Measurements from ENCODE around the gene AFF3. TPM values are rescaled to one million over a fixed set of nuclear protein-coding genes. Genes with fewer than 3 reads are reported as not detected.

Gene AFF3, protein sequence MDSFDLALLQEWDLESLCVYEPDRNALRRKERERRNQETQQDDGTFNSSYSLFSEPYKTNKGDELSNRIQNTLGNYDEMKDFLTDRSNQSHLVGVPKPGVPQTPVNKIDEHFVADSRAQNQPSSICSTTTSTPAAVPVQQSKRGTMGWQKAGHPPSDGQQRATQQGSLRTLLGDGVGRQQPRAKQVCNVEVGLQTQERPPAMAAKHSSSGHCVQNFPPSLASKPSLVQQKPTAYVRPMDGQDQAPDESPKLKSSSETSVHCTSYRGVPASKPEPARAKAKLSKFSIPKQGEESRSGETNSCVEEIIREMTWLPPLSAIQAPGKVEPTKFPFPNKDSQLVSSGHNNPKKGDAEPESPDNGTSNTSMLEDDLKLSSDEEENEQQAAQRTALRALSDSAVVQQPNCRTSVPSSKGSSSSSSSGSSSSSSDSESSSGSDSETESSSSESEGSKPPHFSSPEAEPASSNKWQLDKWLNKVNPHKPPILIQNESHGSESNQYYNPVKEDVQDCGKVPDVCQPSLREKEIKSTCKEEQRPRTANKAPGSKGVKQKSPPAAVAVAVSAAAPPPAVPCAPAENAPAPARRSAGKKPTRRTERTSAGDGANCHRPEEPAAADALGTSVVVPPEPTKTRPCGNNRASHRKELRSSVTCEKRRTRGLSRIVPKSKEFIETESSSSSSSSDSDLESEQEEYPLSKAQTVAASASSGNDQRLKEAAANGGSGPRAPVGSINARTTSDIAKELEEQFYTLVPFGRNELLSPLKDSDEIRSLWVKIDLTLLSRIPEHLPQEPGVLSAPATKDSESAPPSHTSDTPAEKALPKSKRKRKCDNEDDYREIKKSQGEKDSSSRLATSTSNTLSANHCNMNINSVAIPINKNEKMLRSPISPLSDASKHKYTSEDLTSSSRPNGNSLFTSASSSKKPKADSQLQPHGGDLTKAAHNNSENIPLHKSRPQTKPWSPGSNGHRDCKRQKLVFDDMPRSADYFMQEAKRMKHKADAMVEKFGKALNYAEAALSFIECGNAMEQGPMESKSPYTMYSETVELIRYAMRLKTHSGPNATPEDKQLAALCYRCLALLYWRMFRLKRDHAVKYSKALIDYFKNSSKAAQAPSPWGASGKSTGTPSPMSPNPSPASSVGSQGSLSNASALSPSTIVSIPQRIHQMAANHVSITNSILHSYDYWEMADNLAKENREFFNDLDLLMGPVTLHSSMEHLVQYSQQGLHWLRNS (N-terminal part only)
- total RNA-seq = 10 to 100 TPM in 2 of 4 donors, 1 to 10 TPM in 2; 9.0 to 20.2 (median 14.5) TPM

DNA sequence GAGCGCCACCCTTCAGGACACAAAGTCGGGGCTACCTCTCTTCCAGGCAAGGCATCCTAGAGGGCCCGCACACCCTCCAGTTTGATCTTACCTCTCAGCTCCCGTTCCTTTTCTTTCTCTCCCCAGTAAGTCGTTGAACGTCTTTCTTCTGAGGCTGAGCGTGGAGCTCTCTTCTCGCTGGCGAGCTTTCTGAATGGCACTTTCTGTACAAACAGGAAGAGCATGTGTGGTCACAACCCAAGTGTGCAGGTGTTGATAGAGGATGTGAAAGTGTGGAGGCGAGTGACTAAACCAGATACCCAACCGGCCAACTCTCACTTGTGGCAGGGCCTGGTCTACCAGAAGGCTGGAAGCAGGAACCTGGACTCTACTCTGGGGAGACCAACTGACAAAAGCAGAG is at the start of gene AFF3:
Gene AFF3 (minus strand): TSS at position 198 of the 400 bp plus-strand sequence. CDS start 38,136 bp downstream, outside the sequence.
- TF ChIP-seq POLR2A (IDR thresholded peaks at IDR 0.05) (no peak), POLR2AphosphoS5 (IDR thresholded peaks at IDR 0.05) (peak in 2 of 3 donors; percentile 21 to 53)
- H3K27ac ChIP-seq = no peak within 1 kb of the TSS
- H3K4me3 ChIP-seq = peak within 1 kb of the TSS in 1 of 4 donors; percentile 19
- in situ Hi-C loops (cut with MboI; ENCODE audit: low pct_ligation_motif_present in 1 of 4, low pct_unique_long_range_greater_than_20kb in 1 of 4, low sequenced_read_pairs in 3 of 4) = no loop called here
- WGBS, 2 donors (ENCODE audit: low coverage in 1 of 2) = 60 to 73% methylated on average over 7 to 11 of the region's 11 CpGs
- H3K27me3 ChIP-seq = no peaks in the 10 kb centered on the region
- intact Hi-C loops (cut with DNase I; ENCODE audit: low total_unique reads) = no loop called here
- no peaks in the 10 kb centered on the region for H3K9me3 ChIP-seq
- no peaks in the 10 kb centered on the region for H3K4me1 ChIP-seq
- DNase-seq = peak; percentile 35
- no peaks in the 10 kb centered on the region for H3K36me3 ChIP-seq

DNA sequence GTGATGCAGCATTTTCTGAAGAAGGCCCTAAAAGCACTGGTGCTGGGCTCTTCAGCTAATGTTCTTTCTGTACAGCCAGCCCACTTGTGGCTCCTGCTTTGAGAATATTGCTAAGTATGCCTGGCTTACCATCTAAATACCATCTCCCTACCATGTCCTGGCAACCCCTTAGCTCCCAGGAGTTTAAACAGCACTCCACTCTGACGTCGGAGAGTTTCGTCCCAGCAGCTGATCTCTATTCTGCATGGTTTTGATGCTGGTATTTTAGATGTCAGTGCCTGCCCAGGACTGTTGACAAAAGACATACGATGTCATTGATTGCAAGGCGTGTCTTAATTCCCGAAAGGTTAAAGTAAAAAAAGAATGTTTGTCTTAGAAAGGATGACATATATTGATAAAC is 47.0 kb upstream of the AFF3 start:
- in situ Hi-C loops (cut with MboI; ENCODE audit: low pct_ligation_motif_present in 1 of 4, low pct_unique_long_range_greater_than_20kb in 1 of 4, low sequenced_read_pairs in 3 of 4) (no loop called here), intact Hi-C loops (cut with DNase I; ENCODE audit: low total_unique reads) (no loop called here)
- Histone ChIP-seq H3K4me1 (no peaks in the 10 kb centered on the region), H3K27ac (no peak overlapping the region), H3K27me3 (no peaks in the 10 kb centered on the region), H3K9me3 (no peaks in the 10 kb centered on the region), H3K36me3 (no peaks in the 10 kb centered on the region), H3K4me3 (no peak overlapping the region)
- TF ChIP-seq, protein P1, sequence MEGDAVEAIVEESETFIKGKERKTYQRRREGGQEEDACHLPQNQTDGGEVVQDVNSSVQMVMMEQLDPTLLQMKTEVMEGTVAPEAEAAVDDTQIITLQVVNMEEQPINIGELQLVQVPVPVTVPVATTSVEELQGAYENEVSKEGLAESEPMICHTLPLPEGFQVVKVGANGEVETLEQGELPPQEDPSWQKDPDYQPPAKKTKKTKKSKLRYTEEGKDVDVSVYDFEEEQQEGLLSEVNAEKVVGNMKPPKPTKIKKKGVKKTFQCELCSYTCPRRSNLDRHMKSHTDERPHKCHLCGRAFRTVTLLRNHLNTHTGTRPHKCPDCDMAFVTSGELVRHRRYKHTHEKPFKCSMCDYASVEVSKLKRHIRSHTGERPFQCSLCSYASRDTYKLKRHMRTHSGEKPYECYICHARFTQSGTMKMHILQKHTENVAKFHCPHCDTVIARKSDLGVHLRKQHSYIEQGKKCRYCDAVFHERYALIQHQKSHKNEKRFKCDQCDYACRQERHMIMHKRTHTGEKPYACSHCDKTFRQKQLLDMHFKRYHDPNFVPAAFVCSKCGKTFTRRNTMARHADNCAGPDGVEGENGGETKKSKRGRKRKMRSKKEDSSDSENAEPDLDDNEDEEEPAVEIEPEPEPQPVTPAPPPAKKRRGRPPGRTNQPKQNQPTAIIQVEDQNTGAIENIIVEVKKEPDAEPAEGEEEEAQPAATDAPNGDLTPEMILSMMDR (IDR thresholded peaks at IDR 0.05) = no peak
- TF ChIP-seq EP300 (IDR thresholded peaks at IDR 0.05; ENCODE audit: low read depth) (peak; percentile 26), POLR2A (IDR thresholded peaks at IDR 0.05) (no peak), POLR2AphosphoS5 (IDR thresholded peaks at IDR 0.05) (peak in 1 of 3 donors; percentile 32)
- WGBS, 2 donors (ENCODE audit: low coverage in 1 of 2) = 78% methylated on average over 6 of the region's 6 CpGs; no CpG with 5 or more reads in 1 of the 2 donors
- no peak for DNase-seq

DNA sequence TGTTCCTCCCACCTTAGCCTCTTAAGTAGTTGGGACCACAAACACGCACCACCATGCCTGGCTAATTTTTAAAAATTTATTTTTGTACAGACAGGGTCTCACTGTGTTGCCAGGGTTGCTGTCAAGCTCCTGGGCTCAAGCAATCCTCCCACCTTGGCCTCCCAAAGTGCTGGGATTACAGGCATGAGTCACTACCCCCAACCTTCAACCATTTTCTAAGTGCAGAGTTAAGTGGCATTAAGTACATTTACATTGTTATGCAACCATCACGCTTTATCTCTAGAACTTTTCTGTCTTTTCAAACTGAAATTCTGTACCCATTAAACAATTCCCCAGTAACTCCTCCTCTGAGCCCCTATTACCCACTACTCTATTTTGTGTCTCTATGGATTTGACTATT is 45.9 kb upstream of the AFF3 start:
- no peak overlapping the region for H3K4me3 ChIP-seq
- H3K27me3 ChIP-seq = no peaks in the 10 kb centered on the region
- no peaks in the 10 kb centered on the region for H3K4me1 ChIP-seq
- no peak for DNase-seq
- intact Hi-C loops (cut with DNase I; ENCODE audit: low total_unique reads) (no loop called here), in situ Hi-C loops (cut with MboI; ENCODE audit: low pct_ligation_motif_present in 1 of 4, low pct_unique_long_range_greater_than_20kb in 1 of 4, low sequenced_read_pairs in 3 of 4) (no loop called here)
- TF ChIP-seq POLR2A (IDR thresholded peaks at IDR 0.05) = no peak
- no peak for TF ChIP-seq POLR2AphosphoS5 (IDR thresholded peaks at IDR 0.05)
- TF ChIP-seq EP300 (IDR thresholded peaks at IDR 0.05; ENCODE audit: low read depth) = no peak
- TF ChIP-seq, protein P1 (IDR thresholded peaks at IDR 0.05) = no peak
- no peaks in the 10 kb centered on the region for H3K36me3 ChIP-seq
- 86 to 100% methylated on average over 1 to 2 of the region's 2 CpGs for WGBS, 2 donors (ENCODE audit: low coverage in 1 of 2)
- H3K9me3 ChIP-seq = no peaks in the 10 kb centered on the region
- no peak overlapping the region for H3K27ac ChIP-seq

DNA sequence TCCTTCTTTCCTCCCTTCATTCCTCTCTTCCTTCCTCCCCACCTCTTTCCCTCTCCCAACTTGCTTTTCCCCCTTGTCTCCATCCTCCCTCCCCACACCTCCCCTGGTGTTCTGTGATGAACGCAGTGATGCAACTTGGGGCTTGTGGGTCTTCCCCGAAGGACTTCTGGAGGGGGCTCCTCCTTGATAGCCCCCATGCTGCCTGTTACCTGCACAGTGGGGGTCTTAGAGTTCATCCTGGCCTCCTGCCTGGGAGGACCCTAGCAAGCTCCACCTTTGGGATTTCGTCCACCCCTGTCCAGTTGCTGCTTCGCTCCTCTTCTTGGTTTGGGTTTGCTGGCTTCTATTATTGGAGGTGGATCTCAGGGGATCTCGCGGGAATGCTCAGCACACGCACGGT is 43.7 kb upstream of the AFF3 start:
- no peak for DNase-seq
- no peaks in the 10 kb centered on the region for H3K4me1 ChIP-seq
- intact Hi-C loops (cut with DNase I; ENCODE audit: low total_unique reads) = no loop called here
- H3K27me3 ChIP-seq = no peaks in the 10 kb centered on the region
- H3K36me3 ChIP-seq = no peaks in the 10 kb centered on the region
- H3K27ac ChIP-seq = no peak overlapping the region
- no peaks in the 10 kb centered on the region for H3K9me3 ChIP-seq
- no peak overlapping the region for H3K4me3 ChIP-seq
- in situ Hi-C loops (cut with MboI; ENCODE audit: low pct_ligation_motif_present in 1 of 4, low pct_unique_long_range_greater_than_20kb in 1 of 4, low sequenced_read_pairs in 3 of 4) = no loop called here
- 86 to 92% methylated on average over 6 to 8 of the region's 8 CpGs for WGBS, 2 donors (ENCODE audit: low coverage in 1 of 2)
- no peak for TF ChIP-seq POLR2A (IDR thresholded peaks at IDR 0.05)
